ENCODE results near the gene CREB5.

- TF ChIP-seq CTCF (conservative IDR thresholded peaks at IDR 0.05; ENCODE audit: low read depth in 2 of 2) (no peak), REST (IDR thresholded peaks at IDR 0.05; ENCODE audit: unreplicated experiment) (no peak), POLR2AphosphoS5 (IDR thresholded peaks at IDR 0.05; ENCODE audit: low read depth) (no peak), STAT1 (IDR thresholded peaks at IDR 0.05; ENCODE audit: unreplicated experiment) (no peak), EZH2 (IDR thresholded peaks at IDR 0.05; ENCODE audit: low read depth, unreplicated experiment) (no peak), EZH2phosphoT487 (IDR thresholded peaks at IDR 0.05; ENCODE audit: unreplicated experiment) (no peak), CREB1 (CRISPR knock-in tag; IDR thresholded peaks at IDR 0.05; ENCODE audit: low read depth) (no peak), JUNB (IDR thresholded peaks at IDR 0.05; ENCODE audit: unreplicated experiment) (no peak), NANOG (IDR thresholded peaks at IDR 0.05; ENCODE audit: borderline replicate concordance) (no peak), ZNF114 (CRISPR knock-in tag; IDR thresholded peaks at IDR 0.05) (no peak), ETS1 (IDR thresholded peaks at IDR 0.05) (no peak), ZNF462 (CRISPR knock-in tag; IDR thresholded peaks at IDR 0.05) (no peak)
Observed at GRCh38 chr7:28607855-28608193, 195.5 kb downstream of the CREB5 start.
